Measurements from ENCODE around the gene FAM81A. TPM values are rescaled to one million over a fixed set of nuclear protein-coding genes. Genes with fewer than 3 reads are reported as not detected.

FAM81A gene
- total RNA-seq, 1 experiment from 2014 or later = 32.2 TPM

DNA sequence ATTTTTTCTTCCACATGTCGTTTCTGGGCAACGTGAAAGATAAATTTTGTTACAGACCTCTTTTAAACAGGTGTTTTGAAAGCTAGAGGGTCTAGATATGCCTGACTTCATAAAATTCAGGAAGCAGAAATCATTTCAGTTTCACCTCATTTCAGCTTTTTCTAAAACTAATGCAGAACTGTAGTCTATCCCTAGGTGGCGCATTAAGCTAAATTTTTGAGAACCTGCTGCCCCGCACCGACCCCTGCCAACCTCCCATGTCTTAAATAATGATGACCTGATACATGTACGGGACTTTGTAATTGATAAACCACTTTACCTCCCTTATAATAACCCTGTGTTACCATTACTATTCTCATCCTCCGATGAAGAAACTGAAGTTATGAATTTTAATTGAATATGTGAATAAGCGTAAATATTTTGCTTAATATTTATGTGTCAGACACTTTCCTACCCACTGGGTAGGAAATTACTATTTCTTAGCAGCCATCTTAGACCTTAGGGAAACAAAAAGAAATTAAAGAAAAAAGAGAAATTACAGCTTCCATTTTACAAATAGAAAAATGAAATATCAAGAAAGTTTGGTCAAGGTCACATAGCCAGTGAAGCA, 94.9 kb downstream of the FAM81A start:
- Histone ChIP-seq H3K9me3 (replicated peaks) (no peaks in the 10 kb centered on the region), H3K27me3 (no peaks in the 10 kb centered on the region), H3K36me3 (no peaks in the 10 kb centered on the region), H3K4me1 (peaks cover 15% of the 10 kb centered on the region), H3K4me3 (no peak overlapping the region), H3K27ac (no peak overlapping the region)
- peak; percentile 46 to 72 for DNase-seq

DNA sequence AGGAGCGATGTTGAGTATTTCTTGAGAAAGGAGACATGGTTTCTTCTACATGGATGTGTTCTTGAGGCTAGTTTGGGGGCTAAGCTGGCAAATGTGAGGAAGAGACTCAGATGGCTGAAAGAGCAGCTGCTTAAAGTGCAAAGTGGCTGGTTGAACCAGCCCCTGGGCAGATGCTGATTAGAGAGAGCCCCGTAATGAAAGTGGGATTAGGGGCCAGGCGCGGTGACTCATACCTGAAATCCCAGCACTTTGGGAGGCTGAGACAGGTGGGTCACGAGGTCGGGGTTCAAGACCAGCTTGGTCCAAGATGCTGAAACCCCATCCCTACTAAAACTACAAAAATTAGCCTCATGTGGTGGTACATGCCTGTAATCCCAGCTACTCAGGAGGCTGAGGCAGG, 98.6 kb downstream of the FAM81A start:
- no peaks in the 10 kb centered on the region for H3K27me3 ChIP-seq
- no peaks in the 10 kb centered on the region for H3K9me3 ChIP-seq (replicated peaks)
- H3K36me3 ChIP-seq = no peaks in the 10 kb centered on the region
- H3K27ac ChIP-seq = no peak overlapping the region
- no peak overlapping the region for H3K4me3 ChIP-seq
- peak; percentile 20 to 61 for DNase-seq
- H3K4me1 ChIP-seq = peaks cover 15% of the 10 kb centered on the region

DNA sequence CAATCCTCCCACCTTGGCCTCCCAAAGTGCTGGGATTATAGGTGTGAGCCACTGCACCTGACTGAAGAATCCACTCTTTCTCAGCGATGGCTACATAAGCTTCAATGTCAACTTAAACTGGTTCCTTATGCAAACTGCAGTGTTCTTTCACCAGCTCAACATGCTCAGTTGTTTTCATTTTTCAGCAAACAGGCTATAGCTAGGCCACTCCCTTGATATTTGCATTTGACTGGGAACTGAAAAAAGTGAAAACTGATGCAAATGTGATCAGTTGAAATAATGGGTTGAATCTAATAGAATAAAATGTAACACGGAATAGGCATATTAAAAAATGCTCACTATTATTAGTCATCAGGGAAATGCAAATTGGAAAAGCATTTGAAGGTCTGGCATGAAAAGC, 99.4 kb downstream of the FAM81A start:
- no peak overlapping the region for H3K4me3 ChIP-seq
- H3K9me3 ChIP-seq (replicated peaks) = no peaks in the 10 kb centered on the region
- H3K4me1 ChIP-seq = peaks cover 15% of the 10 kb centered on the region
- H3K36me3 ChIP-seq = no peaks in the 10 kb centered on the region
- no peak overlapping the region for H3K27ac ChIP-seq
- DNase-seq = no peak
- no peaks in the 10 kb centered on the region for H3K27me3 ChIP-seq

DNA sequence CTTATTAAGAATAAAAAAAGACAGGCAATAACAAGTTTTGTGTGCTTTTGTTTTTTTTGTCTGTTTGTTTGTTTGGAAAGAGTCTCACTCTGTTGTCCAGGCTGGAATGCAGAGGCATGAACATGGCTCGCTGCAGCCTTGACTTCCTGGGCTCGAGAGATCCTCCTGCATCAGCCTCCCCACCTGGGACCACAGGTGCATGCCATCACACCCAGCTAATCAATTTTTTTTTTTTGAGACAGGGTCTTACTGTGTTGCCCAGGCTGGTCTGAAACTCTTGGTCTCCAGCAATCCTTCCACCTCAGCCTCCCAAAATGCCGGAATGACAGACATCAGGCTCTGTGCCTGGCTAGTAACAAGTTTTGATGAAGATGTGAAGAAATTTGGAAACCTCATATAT, 100.5 kb downstream of the FAM81A start:
- Histone ChIP-seq H3K27ac (no peak overlapping the region), H3K4me3 (no peak overlapping the region), H3K9me3 (replicated peaks) (no peaks in the 10 kb centered on the region), H3K4me1 (peaks cover 15% of the 10 kb centered on the region), H3K36me3 (no peaks in the 10 kb centered on the region), H3K27me3 (no peaks in the 10 kb centered on the region)
- DNase-seq = no peak

DNA sequence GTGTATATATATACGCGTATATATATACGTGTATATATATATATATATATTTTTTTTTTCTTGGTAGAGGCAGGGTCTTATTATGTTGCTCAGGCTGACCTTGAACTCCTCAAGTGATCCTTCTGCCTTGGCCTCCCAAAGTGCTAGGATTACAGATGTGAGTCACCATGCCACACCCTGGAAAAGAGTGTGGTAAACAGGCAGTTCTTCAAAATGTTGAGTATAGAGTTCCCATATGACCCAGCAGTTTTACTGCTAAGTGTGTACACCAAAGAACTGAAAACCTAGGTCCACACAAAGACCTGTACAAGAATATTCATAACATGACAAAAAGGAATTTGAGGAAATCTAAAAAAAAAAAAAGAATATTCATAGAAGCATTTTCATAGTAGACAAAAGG, 101.8 kb downstream of the FAM81A start:
- Histone ChIP-seq H3K27ac (no peak overlapping the region), H3K27me3 (no peaks in the 10 kb centered on the region), H3K36me3 (no peaks in the 10 kb centered on the region), H3K9me3 (replicated peaks) (no peaks in the 10 kb centered on the region), H3K4me3 (no peak overlapping the region), H3K4me1 (peaks cover 18% of the 10 kb centered on the region)
- DNase-seq = no peak

DNA sequence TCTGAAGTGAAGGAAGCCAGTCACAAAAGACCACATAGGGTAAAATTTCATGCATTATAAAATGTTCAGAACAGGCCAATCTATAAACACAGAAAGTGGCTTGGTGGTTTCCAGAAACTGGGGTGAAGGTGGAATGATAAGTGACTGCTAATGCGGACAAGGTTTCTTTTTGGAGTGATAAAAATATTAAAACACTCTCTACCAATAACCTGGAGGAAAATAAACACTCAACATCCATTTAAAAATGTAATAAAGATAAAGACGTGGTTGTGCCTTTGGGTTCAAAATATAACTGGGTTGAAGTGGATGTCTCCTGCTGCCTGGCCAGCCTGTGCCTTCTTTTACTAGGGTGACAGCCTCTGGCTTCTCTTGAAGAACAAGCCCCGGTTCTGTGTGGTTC, 102.7 kb downstream of the FAM81A start:
- Histone ChIP-seq H3K4me3 (no peak overlapping the region), H3K36me3 (no peaks in the 10 kb centered on the region), H3K4me1 (peaks cover 20% of the 10 kb centered on the region), H3K9me3 (replicated peaks) (no peaks in the 10 kb centered on the region), H3K27me3 (no peaks in the 10 kb centered on the region), H3K27ac (no peak overlapping the region)
- no peak for DNase-seq

DNA sequence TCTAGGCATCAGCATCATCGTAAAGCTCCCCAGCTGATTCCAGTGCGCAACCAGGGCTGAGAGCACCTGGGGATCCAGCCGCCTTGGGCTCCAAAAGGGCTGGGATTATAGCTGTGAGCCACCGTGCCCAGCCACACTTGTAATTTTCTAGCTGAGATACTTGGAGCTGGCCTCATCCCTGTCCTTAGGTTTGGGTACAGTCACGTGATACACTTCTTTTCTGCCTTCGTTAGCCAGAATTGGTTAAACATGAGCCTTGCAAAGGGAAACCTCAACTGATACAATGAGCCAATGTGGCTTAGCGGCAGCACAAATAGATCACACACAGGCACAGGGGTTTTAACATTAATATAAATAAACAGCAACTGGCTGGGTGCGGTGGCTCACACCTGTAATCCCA, 103.8 kb downstream of the FAM81A start:
- no peaks in the 10 kb centered on the region for H3K27me3 ChIP-seq
- DNase-seq = no peak
- H3K27ac ChIP-seq = no peak overlapping the region
- no peak overlapping the region for H3K4me3 ChIP-seq
- H3K36me3 ChIP-seq = no peaks in the 10 kb centered on the region
- H3K4me1 ChIP-seq = peaks cover 22% of the 10 kb centered on the region
- H3K9me3 ChIP-seq (replicated peaks) = no peaks in the 10 kb centered on the region

DNA sequence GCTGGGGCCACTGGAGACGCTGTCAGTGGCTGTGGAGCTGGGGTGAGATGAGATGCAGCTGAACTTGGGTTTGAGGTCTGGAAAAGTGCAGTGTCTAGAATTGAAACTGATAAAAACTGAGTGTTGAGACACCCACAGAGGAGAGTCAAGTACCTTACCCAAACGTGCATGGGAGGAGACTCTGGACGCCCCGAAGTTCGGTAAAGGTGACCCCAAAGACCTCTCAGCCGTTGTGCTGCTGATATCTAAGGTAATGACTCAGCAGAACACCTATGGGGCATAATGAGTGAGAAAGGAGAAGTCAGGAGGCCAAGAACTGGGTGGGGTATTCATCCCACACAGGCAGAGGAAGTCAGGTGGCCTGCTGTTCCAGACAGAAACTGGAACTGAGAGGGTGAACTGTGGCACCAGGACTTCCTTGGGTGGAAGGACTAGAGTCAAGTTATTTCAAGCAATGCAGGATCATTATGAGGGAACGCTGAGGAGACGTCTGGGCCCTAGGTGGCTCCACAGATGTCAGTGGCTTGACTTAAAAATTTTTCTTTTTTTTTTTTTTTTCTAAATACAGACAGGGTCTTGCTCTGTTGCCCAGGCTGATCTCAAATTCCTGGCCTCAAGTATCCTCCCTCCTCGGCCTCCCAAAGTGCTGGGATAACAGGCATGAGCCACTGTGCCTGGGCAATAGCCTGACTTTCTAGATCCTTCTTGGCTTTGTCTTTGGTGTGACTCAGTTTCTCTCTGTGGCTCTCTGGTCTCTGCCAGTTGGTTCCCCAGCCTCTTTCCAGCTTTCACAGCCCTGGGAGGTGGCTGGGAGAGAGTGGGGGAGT, 105.9 kb downstream of the FAM81A start:
- H3K27me3 ChIP-seq = no peaks in the 10 kb centered on the region
- no peaks in the 10 kb centered on the region for H3K36me3 ChIP-seq
- no peak overlapping the region for H3K27ac ChIP-seq
- DNase-seq = no peak
- peaks cover 23% of the 10 kb centered on the region for H3K4me1 ChIP-seq
- H3K4me3 ChIP-seq = no peak overlapping the region
- peaks cover 4% of the 10 kb centered on the region; the same call in 1 of the 2 replicates for H3K9me3 ChIP-seq (replicated peaks)

GRCh38 chr15:59545573-59545972, 107.6 kb downstream of the FAM81A start:
- Histone ChIP-seq H3K9me3 (replicated peaks) (peaks cover 4% of the 10 kb centered on the region; the same call in 1 of the 2 replicates), H3K36me3 (no peaks in the 10 kb centered on the region), H3K27me3 (no peaks in the 10 kb centered on the region), H3K4me3 (no peak overlapping the region), H3K4me1 (peaks cover 23% of the 10 kb centered on the region), H3K27ac (peak overlapping the region; percentile 20)
- DNase-seq = peak; percentile 69 to 94

- no peaks in the 10 kb centered on the region for H3K27me3 ChIP-seq
- peaks cover 31% of the 10 kb centered on the region for H3K4me1 ChIP-seq
- H3K27ac ChIP-seq = no peak overlapping the region
- H3K4me3 ChIP-seq = no peak overlapping the region
- DNase-seq = no peak
- peaks cover 4% of the 10 kb centered on the region; the same call in 1 of the 2 replicates for H3K9me3 ChIP-seq (replicated peaks)
- H3K36me3 ChIP-seq = no peaks in the 10 kb centered on the region
Observed at GRCh38 chr15:59548501-59549226, 110.7 kb downstream of the FAM81A start.

- no peaks in the 10 kb centered on the region for H3K36me3 ChIP-seq
- H3K4me1 ChIP-seq = peaks cover 36% of the 10 kb centered on the region
- H3K4me3 ChIP-seq = no peak overlapping the region
- no peak for DNase-seq
- H3K9me3 ChIP-seq (replicated peaks) = peaks cover 4% of the 10 kb centered on the region; the same call in 1 of the 2 replicates
- no peaks in the 10 kb centered on the region for H3K27me3 ChIP-seq
- H3K27ac ChIP-seq = no peak overlapping the region
Observed at GRCh38 chr15:59549301-59550185, 111.6 kb downstream of the FAM81A start.

DNA sequence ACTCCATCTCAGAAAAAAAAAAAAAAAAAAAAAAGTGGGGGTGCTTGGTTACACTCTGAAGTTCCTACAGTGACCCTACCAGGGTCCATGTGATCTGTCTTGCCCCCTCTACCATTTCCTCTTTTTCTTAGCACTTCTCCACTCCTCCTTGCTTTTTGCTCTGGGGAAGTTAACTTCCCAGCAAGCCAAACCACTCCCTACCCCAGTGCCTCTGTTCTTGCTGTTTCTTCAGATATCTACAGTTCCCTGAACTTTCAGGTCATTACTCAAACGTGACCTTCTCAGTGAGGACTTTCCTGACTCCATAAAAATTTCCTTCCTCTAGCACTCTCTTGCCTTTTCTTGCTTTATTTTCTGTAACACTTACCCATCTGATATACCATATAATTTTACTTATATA, 112.5 kb downstream of the FAM81A start:
- no peaks in the 10 kb centered on the region for H3K36me3 ChIP-seq
- no peaks in the 10 kb centered on the region for H3K27me3 ChIP-seq
- peaks cover 32% of the 10 kb centered on the region for H3K4me1 ChIP-seq
- H3K9me3 ChIP-seq (replicated peaks) = peaks cover 4% of the 10 kb centered on the region; the same call in 1 of the 2 replicates
- H3K4me3 ChIP-seq = no peak overlapping the region
- H3K27ac ChIP-seq = no peak overlapping the region
- no peak for DNase-seq

GRCh38 chr15:59550956-59551355, 113.0 kb downstream of the FAM81A start:
- Histone ChIP-seq H3K4me3 (no peak overlapping the region), H3K9me3 (replicated peaks) (peaks cover 4% of the 10 kb centered on the region; the same call in 1 of the 2 replicates), H3K27me3 (no peaks in the 10 kb centered on the region), H3K4me1 (peaks cover 28% of the 10 kb centered on the region), H3K27ac (no peak overlapping the region), H3K36me3 (no peaks in the 10 kb centered on the region)
- peak in 1 of 2 experiments; percentile 45 for DNase-seq

All from SJCRH30 (cell line).